Natural killer cell (primary cell): Measurements from ENCODE around the gene INSIG1. TPM values are rescaled to one million over a fixed set of nuclear protein-coding genes. Genes with fewer than 3 reads are reported as not detected.

ENCODE experiments used
- ATAC-seq, 3 donors: fragments of 150-1000 bp in 2 of 3; fragments of 200-7000 bp in 1 of 3; cut with Tn5 transposase; 1 replicate in 1 of 3; 2 replicates in 2 of 3; pipeline ENCODE4 v1.10.0; 2021; ENCODE audit warnings: mild to moderate bottlenecking in 2 of 3, moderate library complexity in 2 of 3
- DNase-seq, 2 donors: peaks; one replicate each; pipeline versions ENCODE4 v3.0.0 to v3.0.0-alpha.2; 2013 to 2021; ENCODE audit warnings: mixed read lengths in 1 of 2
- H3K27ac ChIP-seq: one replicate; pipeline ENCODE4 v1.5.1; 2013; ENCODE audit warnings: mild to moderate bottlenecking, low read length
- H3K27me3 ChIP-seq: one replicate; pipeline ENCODE4 v1.6.1; 2013; ENCODE audit warnings: low read length; ENCODE audit not compliant: control insufficient read depth, insufficient read depth
- H3K36me3 ChIP-seq: one replicate; pipeline ENCODE4 v1.6.1; 2013; ENCODE audit warnings: low read length; ENCODE audit not compliant: control insufficient read depth, insufficient read depth
- H3K4me1 ChIP-seq: one replicate; pipeline ENCODE4 v1.6.1; 2013; ENCODE audit warnings: low read length; ENCODE audit not compliant: control insufficient read depth, insufficient read depth
- H3K4me3 ChIP-seq: one replicate; pipeline ENCODE4 v1.5.1; 2013; ENCODE audit warnings: low read length
- H3K9me3 ChIP-seq: one replicate; pipeline ENCODE4 v1.6.1; 2013; ENCODE audit warnings: low read length; ENCODE audit not compliant: control insufficient read depth, insufficient read depth
- H3K27ac Mint-ChIP-seq, 2 donors: one replicate each; pipeline ENCODE4 v1.8.0; 2022; ENCODE audit warnings: mild to moderate bottlenecking in 2 of 2, mixed read lengths in 2 of 2, moderate library complexity in 1 of 2
- H3K27me3 Mint-ChIP-seq, 2 donors: one replicate each; pipeline ENCODE4 v1.8.0; 2022; ENCODE audit warnings: low read depth in 2 of 2, mixed read lengths in 2 of 2
- H3K36me3 Mint-ChIP-seq: one replicate; pipeline ENCODE4 v1.8.0; 2022; ENCODE audit warnings: mixed read lengths
- H3K4me1 Mint-ChIP-seq, 2 donors: one replicate each; pipeline ENCODE4 v1.8.0; 2022; ENCODE audit warnings: mixed read lengths in 2 of 2
- H3K4me3 Mint-ChIP-seq: one replicate; pipeline ENCODE4 v1.8.0; 2022; ENCODE audit warnings: mild to moderate bottlenecking, moderate library complexity, mixed read lengths
- H3K9me3 Mint-ChIP-seq, 2 donors: one replicate each; pipeline ENCODE4 v1.8.0; 2022; ENCODE audit warnings: mixed read lengths in 2 of 2
- WGBS: methylation state at CpG from one replicate; pipeline ENCODE4 v1.1.7; 2013; ENCODE audit warnings: missing lambda C conversion rate; ENCODE audit not compliant: insufficient coverage; 5-methylcytosine and 5-hydroxymethylcytosine counted together
- intact Hi-C: fragments of 100-400 bp; cut with micrococcal nuclease; formaldehyde crosslinking; loops from one replicate; pipeline ENCODE4 v1.14.2; 2022
- total RNA-seq, 4 donors: library from RNA; stranded (reverse); fragments of 120-200 nt in 1 of 4; gene quantifications; one replicate each; pipeline versions ENCODE4 v1.2.3 to v1.2.4, GENCODE V29; 2013 to 2022
- TF ChIP-seq, protein P1 (sequence below): fragments of 200-600 bp; IDR thresholded peaks from one replicate; pipeline ENCODE4 v1.8.0; 2022; ENCODE audit warnings: antibody characterized with exemption

Gene INSIG1
- total RNA-seq, 3 donors from 2014 or later (not counting 1 experiment from before 2014, with no cell fraction given) = 66.7 to 115 (median 84.5) TPM

DNA sequence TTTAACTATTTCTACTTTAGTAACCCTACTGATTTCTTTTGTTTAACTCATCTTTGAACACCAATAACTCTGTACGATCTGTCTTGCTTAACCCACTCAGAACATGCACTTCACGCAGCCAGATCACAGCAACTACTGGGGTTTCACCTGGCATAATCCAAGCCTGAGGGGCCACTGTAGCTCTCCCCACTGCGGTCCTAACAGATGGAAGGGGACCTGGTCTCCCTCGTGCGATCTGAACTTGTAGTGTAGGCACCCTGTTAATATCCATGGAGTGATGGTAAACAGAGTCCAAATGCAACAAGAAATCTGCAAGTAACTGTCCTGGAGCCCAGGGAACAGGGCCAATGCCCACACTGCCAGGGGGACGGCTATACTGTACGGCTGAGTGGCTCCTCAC lies 45.5 kb downstream of the INSIG1 start:
- H3K27ac ChIP-seq = no peak overlapping the region
- Mint-ChIP-seq H3K4me3 (no peak overlapping the region), H3K4me1 (peaks cover 10 to 23% of the 10 kb centered on the region in 2 donors), H3K36me3 (no peaks in the 10 kb centered on the region), H3K9me3 (no peaks in the 10 kb centered on the region), H3K27me3 (peaks cover 11 to 14% of the 10 kb centered on the region in 2 donors), H3K27ac (no peak overlapping the region)
- H3K27me3 ChIP-seq = peaks cover 3% of the 10 kb centered on the region
- no peak overlapping the region for H3K4me3 ChIP-seq
- intact Hi-C loops = no loop called here
- no peaks in the 10 kb centered on the region for H3K9me3 ChIP-seq
- ATAC-seq (no peak), DNase-seq (no peak)
- H3K36me3 ChIP-seq = no peaks in the 10 kb centered on the region
- TF ChIP-seq, protein P1, sequence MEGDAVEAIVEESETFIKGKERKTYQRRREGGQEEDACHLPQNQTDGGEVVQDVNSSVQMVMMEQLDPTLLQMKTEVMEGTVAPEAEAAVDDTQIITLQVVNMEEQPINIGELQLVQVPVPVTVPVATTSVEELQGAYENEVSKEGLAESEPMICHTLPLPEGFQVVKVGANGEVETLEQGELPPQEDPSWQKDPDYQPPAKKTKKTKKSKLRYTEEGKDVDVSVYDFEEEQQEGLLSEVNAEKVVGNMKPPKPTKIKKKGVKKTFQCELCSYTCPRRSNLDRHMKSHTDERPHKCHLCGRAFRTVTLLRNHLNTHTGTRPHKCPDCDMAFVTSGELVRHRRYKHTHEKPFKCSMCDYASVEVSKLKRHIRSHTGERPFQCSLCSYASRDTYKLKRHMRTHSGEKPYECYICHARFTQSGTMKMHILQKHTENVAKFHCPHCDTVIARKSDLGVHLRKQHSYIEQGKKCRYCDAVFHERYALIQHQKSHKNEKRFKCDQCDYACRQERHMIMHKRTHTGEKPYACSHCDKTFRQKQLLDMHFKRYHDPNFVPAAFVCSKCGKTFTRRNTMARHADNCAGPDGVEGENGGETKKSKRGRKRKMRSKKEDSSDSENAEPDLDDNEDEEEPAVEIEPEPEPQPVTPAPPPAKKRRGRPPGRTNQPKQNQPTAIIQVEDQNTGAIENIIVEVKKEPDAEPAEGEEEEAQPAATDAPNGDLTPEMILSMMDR = no peak
- WGBS = 91% methylated on average over 7 of the region's 7 CpGs
- peaks cover 23% of the 10 kb centered on the region for H3K4me1 ChIP-seq

DNA sequence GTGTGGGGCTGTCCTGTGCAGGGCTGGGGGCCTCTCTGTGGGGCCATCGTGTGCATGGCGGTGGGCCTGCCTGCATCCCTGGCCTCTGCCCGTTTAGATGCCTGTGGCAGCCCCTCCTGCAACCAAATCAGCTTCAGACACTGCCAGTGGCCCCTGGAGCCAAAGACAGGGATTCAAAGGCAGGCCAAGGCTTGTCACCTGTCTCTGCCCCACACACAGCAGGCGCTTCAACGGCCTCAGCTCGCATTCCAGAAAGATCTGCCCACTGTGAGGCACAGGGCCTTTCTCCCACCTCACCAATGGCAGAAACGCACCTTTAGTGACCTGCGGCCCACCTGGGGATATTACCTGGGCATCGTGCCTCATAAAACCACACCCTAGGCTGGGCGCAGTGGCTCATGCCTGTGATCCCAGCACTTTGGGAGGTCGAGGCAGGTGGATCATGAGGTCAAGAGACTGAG lies 46.0 kb downstream of the INSIG1 start:
- no peak for ATAC-seq
- 96% methylated on average over 11 of the region's 11 CpGs for WGBS
- DNase-seq = no peak

DNA sequence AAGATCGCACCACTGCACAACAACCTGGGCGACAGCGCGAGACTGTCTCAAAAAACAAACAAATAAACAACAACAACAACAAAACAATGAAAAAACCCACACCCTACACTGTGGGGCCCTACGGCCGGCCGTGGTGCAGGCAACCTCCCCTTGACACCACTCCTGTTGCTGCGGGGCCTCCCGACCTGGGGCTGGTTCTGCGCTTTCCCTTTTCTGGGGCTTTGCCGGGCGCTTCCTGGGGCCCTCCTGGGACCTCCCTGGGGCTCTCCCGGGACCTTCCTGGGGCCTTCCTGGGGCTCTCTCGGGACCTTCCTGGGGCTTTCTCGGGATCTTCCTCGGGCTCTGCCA lies 46.6 kb downstream of the INSIG1 start:
- peaks cover 3% of the 10 kb centered on the region for H3K27me3 ChIP-seq
- intact Hi-C loops = no loop called here
- TF ChIP-seq, protein P1 = no peak
- Mint-ChIP-seq H3K4me1 (peaks cover 5 to 12% of the 10 kb centered on the region in 2 donors), H3K27ac (no peak overlapping the region), H3K27me3 (peaks cover 11 to 14% of the 10 kb centered on the region in 2 donors), H3K9me3 (no peaks in the 10 kb centered on the region), H3K4me3 (no peak overlapping the region), H3K36me3 (no peaks in the 10 kb centered on the region)
- 37% methylated on average over 16 of the region's 16 CpGs for WGBS
- H3K27ac ChIP-seq = no peak overlapping the region
- ATAC-seq (no peak), DNase-seq (no peak)
- H3K9me3 ChIP-seq = no peaks in the 10 kb centered on the region
- H3K36me3 ChIP-seq = no peaks in the 10 kb centered on the region
- H3K4me3 ChIP-seq = peak overlapping the region; percentile 35
- peaks cover 12% of the 10 kb centered on the region for H3K4me1 ChIP-seq

More for the DNA sequence above, 46.0 kb downstream of the INSIG1 start:
- H3K4me3 Mint-ChIP-seq = no peak overlapping the region
- intact Hi-C loops = no loop called here
- Histone ChIP-seq H3K4me3 (no peak overlapping the region), H3K36me3 (no peaks in the 10 kb centered on the region), H3K4me1 (peaks cover 17% of the 10 kb centered on the region), H3K9me3 (no peaks in the 10 kb centered on the region), H3K27ac (no peak overlapping the region), H3K27me3 (peaks cover 3% of the 10 kb centered on the region)
- peaks cover 11 to 14% of the 10 kb centered on the region in 2 donors for H3K27me3 Mint-ChIP-seq
- H3K9me3 Mint-ChIP-seq = no peaks in the 10 kb centered on the region
- H3K27ac Mint-ChIP-seq = no peak overlapping the region
- H3K36me3 Mint-ChIP-seq = no peaks in the 10 kb centered on the region
- TF ChIP-seq, protein P1 = no peak
- peaks cover 10 to 18% of the 10 kb centered on the region in 2 donors for H3K4me1 Mint-ChIP-seq
